GM21526 (cell line): ENCODE measurements around the gene BCLAF1.

Source experiments
- ATAC-seq: cut with Tn5 transposase; IDR thresholded peaks from one replicate; pipeline ENCODE4 v1.9.1; 2021; ENCODE audit warnings: moderate library complexity; ENCODE audit not compliant: unreplicated experiment, low FRiP score

Gene BCLAF1

GRCh38 chr6:136208783-136209182 is 80.9 kb downstream of the BCLAF1 start:
- ATAC-seq, result no peak
